GM12873 (cell line): ENCODE measurements around the gene RNF220.

Source experiments
- TF ChIP-seq, protein P1 (sequence below): IDR thresholded peaks from 2 replicates; pipeline ENCODE4 v1.5.1; 2012; ENCODE audit warnings: low read depth, mild to moderate bottlenecking, moderate library complexity, low read length, control low read depth; ENCODE audit not compliant: insufficient read depth; ENCODE audit errors: missing control alignments

RNF220 gene

GRCh38 chr1:44659566-44659965, 254.5 kb downstream of the RNF220 start:
- TF ChIP-seq, protein P1, sequence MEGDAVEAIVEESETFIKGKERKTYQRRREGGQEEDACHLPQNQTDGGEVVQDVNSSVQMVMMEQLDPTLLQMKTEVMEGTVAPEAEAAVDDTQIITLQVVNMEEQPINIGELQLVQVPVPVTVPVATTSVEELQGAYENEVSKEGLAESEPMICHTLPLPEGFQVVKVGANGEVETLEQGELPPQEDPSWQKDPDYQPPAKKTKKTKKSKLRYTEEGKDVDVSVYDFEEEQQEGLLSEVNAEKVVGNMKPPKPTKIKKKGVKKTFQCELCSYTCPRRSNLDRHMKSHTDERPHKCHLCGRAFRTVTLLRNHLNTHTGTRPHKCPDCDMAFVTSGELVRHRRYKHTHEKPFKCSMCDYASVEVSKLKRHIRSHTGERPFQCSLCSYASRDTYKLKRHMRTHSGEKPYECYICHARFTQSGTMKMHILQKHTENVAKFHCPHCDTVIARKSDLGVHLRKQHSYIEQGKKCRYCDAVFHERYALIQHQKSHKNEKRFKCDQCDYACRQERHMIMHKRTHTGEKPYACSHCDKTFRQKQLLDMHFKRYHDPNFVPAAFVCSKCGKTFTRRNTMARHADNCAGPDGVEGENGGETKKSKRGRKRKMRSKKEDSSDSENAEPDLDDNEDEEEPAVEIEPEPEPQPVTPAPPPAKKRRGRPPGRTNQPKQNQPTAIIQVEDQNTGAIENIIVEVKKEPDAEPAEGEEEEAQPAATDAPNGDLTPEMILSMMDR, result no peak

GRCh38 chr1:44660176-44660575, 255.1 kb downstream of the RNF220 start:
- TF ChIP-seq, protein P1, result no peak

DNA sequence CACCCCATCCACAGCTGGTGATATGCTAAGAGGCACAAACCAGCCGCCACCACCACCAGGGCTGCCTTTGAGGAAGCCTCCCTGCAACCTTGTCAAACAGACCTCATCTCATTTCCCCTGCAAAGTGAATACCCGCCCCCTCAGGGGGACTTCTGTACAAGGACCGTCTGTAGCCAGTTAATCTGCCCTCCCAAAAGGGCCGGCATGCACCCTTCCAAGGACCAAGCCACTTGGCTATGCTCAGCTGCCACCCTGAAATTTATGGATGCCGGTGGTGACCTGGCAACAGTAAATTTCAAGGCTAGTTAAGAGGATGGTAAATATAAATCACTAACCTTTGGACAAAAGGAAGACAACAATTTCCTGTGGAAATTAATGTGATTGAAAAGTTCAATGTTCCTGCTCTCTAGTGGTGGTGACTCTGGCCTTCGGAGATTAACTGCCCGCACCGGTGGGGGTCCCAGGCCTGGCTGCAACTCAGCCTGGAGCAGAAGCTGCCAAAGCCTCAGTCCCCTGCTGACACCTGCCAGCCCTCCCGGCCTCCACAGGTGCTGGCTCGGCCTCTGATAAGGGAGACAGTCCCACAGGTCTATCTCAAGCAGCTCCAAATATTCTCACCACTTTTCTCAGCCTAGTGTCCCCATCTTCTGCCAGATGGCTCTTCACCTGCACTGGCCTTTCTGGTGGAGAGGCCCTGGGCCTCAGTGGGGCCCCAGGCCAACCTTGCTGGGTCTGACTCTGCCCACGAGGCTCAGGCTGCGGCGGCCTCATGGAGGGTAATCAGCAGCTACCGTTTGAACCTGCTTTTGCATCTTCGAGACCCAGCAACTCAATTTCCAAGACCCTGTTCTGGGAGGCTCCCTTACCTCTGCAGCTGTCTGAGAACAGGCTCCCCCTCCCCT, 257.0 kb downstream of the RNF220 start:
- TF ChIP-seq, protein P1, result no peak

DNA sequence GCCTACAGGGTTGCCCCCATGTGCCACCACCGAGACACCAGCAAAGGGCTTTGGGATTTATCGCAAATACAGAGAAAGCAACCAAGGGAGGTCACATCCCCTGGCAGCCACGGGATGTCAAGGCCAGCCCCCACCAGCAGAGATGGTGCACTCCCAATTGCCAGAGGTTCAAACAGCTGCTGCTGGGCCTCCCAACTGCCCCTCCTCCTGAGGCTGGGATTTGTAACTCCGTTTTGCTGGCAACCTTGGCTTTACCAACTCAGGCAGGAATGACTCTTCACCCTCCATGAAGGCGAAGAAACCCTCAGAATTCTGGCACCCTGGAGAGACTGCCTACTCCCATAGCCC, 257.6 kb downstream of the RNF220 start:
- TF ChIP-seq, protein P1, result no peak

DNA sequence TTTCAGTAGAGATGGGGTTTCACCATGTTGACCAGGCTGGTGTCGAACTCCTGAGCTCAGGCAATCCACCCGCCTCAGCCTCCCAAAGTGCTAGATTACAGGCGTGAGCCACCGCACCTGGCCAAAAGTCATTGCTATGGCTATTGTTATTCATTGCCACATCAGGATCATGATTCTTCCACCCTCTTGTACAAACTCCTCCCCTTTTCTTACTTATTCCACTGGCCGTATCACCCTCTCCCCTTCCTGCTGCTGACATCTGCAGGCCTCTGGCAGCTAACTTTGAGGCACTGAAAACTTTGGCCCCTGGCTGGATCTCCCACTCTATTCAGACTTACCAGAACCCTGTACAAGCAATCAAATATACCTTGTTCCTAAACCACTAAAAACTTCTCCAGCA, 258.4 kb downstream of the RNF220 start:
- TF ChIP-seq, protein P1, result no peak

- TF ChIP-seq, protein P1, result peak; percentile 11
These were observed 259.8 kb downstream of the RNF220 start for GRCh38 chr1:44664730-44665370.
